Mesenchymal stem cell (in vitro differentiated cells and primary cell): ENCODE data around the gene PAFAH1B2.

ENCODE experiments used
- DNase-seq: peaks from one replicate; pipeline ENCODE4 v3.0.0-alpha.2; 2013
- H2AFZ ChIP-seq: one replicate; pipeline ENCODE4 v1.6.1; 2013; ENCODE audit warnings: low read depth, mild to moderate bottlenecking, control low read depth, inconsistent platforms, low read length, moderate library complexity
- H2AK5ac ChIP-seq: 2 replicates; pipeline ENCODE4 v1.6.1; 2013; ENCODE audit warnings: low read length, moderate library complexity, mild to moderate bottlenecking, inconsistent platforms; ENCODE audit not compliant: severe bottlenecking
- H2BK120ac ChIP-seq: one replicate; pipeline ENCODE4 v1.6.1; 2013; ENCODE audit warnings: low read depth, mild to moderate bottlenecking, inconsistent platforms, low read length, moderate library complexity
- H2BK12ac ChIP-seq, 2 experiments: one replicate each; pipeline ENCODE4 v1.6.1; 2013; ENCODE audit warnings: inconsistent platforms in 2 of 2, low read length in 2 of 2, mild to moderate bottlenecking in 2 of 2, moderate library complexity in 2 of 2, control low read depth in 1 of 2
- H2BK15ac ChIP-seq: one replicate; pipeline ENCODE4 v1.6.1; 2013; ENCODE audit warnings: mild to moderate bottlenecking, low read depth, inconsistent platforms; ENCODE audit not compliant: poor library complexity, severe bottlenecking
- H2BK5ac ChIP-seq: 2 replicates; pipeline ENCODE4 v1.6.1; 2013; ENCODE audit warnings: low read depth, mild to moderate bottlenecking, low read length, control low read depth, inconsistent platforms; ENCODE audit not compliant: poor library complexity, severe bottlenecking
- H3K14ac ChIP-seq, 2 experiments: one replicate each; pipeline ENCODE4 v1.6.1; 2013; ENCODE audit warnings: inconsistent platforms in 2 of 2, low read length in 2 of 2, control low read depth in 1 of 2, mild to moderate bottlenecking in 1 of 2, moderate library complexity in 1 of 2
- H3K18ac ChIP-seq, 2 experiments: one replicate each; pipeline ENCODE4 v1.6.1; 2013; ENCODE audit warnings: inconsistent platforms in 2 of 2, low read length in 2 of 2, control low read depth in 1 of 2, low read depth in 1 of 2, mild to moderate bottlenecking in 1 of 2
- H3K23ac ChIP-seq, 2 experiments: one replicate each; pipeline ENCODE4 v1.6.1; 2013; ENCODE audit warnings: inconsistent platforms in 2 of 2, low read length in 2 of 2, mild to moderate bottlenecking in 2 of 2, moderate library complexity in 2 of 2, control low read depth in 1 of 2
- H3K27ac ChIP-seq: 2 replicates; pipeline ENCODE4 v1.5.1; 2013; ENCODE audit warnings: mild to moderate bottlenecking, moderate library complexity, low read length, control low read depth, inconsistent platforms; ENCODE audit not compliant: poor library complexity, severe bottlenecking
- H3K27me3 ChIP-seq, 2 experiments: 2 replicates each; pipeline versions ENCODE4 v1.6.1 to v1.7.0; 2013; ENCODE audit warnings: low read length in 2 of 2, mild to moderate bottlenecking in 2 of 2, moderate library complexity in 2 of 2, control low read depth in 1 of 2, inconsistent platforms in 1 of 2; ENCODE audit not compliant: control insufficient read depth in 1 of 2, insufficient read depth in 1 of 2
- H3K36me3 ChIP-seq, 2 experiments: 2 replicates each; pipeline versions ENCODE4 v1.6.1 to v1.7.0; 2013; ENCODE audit warnings: low read length in 2 of 2, control low read depth in 1 of 2, inconsistent platforms in 1 of 2, low read depth in 1 of 2, mild to moderate bottlenecking in 1 of 2; ENCODE audit not compliant: insufficient read depth in 2 of 2, control insufficient read depth in 1 of 2
- H3K4ac ChIP-seq, 2 experiments: one replicate each; pipeline ENCODE4 v1.6.1; 2013; ENCODE audit warnings: inconsistent platforms in 2 of 2, low read length in 2 of 2, mild to moderate bottlenecking in 2 of 2, moderate library complexity in 2 of 2, control low read depth in 1 of 2, low read depth in 1 of 2
- H3K4me1 ChIP-seq: 2 replicates; pipeline ENCODE4 v1.6.1; 2013; ENCODE audit warnings: low read depth, low read length, control low read depth; ENCODE audit not compliant: control insufficient read depth, insufficient read depth
- H3K4me2 ChIP-seq: 2 replicates; pipeline ENCODE4 v1.6.1; 2013; ENCODE audit warnings: low read length, mild to moderate bottlenecking, inconsistent platforms; ENCODE audit not compliant: poor library complexity, severe bottlenecking
- H3K4me3 ChIP-seq, 2 experiments: 2 replicates each; pipeline versions ENCODE4 v1.5.1 to v1.7.0; 2013; ENCODE audit warnings: low read length in 2 of 2, mild to moderate bottlenecking in 2 of 2, control low read depth in 1 of 2, low read depth in 1 of 2; ENCODE audit not compliant: insufficient read depth in 1 of 2
- H3K79me1 ChIP-seq: replicated peaks from 2 replicates; pipeline ENCODE4 v1.6.1; 2013; ENCODE audit warnings: mild to moderate bottlenecking, control low read depth, low read length, inconsistent platforms; ENCODE audit not compliant: poor library complexity, severe bottlenecking
- H3K9ac ChIP-seq: 2 replicates; pipeline ENCODE4 v1.7.0; 2013; ENCODE audit warnings: mild to moderate bottlenecking, low read length, moderate library complexity
- H3K9me3 ChIP-seq: 2 replicates; pipeline ENCODE4 v1.7.0; 2013; ENCODE audit warnings: mild to moderate bottlenecking, low read length; ENCODE audit not compliant: control insufficient read depth
- H4K8ac ChIP-seq: one replicate; pipeline ENCODE4 v1.6.1; 2013; ENCODE audit warnings: inconsistent platforms, mild to moderate bottlenecking, low read length, moderate library complexity
- H4K91ac ChIP-seq: one replicate; pipeline ENCODE4 v1.6.1; 2013; ENCODE audit warnings: mild to moderate bottlenecking, low read length, inconsistent platforms
- WGBS: methylation state at CpG from one replicate; pipeline ENCODE4 v1.1.7; 2013; ENCODE audit warnings: mixed read lengths; 5-methylcytosine and 5-hydroxymethylcytosine counted together

PAFAH1B2 gene

GRCh38 chr11:117200813-117201657 is 56.9 kb downstream of the PAFAH1B2 start:
- H3K23ac ChIP-seq, result peak overlapping the region in 1 of 2 experiments; percentile 23
- H4K8ac ChIP-seq, result peak overlapping the region; percentile 58
- peak overlapping the region in 1 of 2 experiments; percentile 68 for H3K14ac ChIP-seq
- H3K27me3 ChIP-seq, result no peaks in the 10 kb centered on the region
- H3K27ac ChIP-seq, result peak overlapping the region; percentile 96
- peak; percentile 45 for DNase-seq
- peak overlapping the region; percentile 63 to 69 for H3K4me3 ChIP-seq
- H3K9ac ChIP-seq, result peak overlapping the region; percentile 86
- peak overlapping the region; percentile 85 for H3K4me2 ChIP-seq
- 75% methylated on average over 11 of the region's 12 CpGs for WGBS
- no peak overlapping the region for H2BK120ac ChIP-seq
- no peak overlapping the region for H2BK15ac ChIP-seq
- no peaks in the 10 kb centered on the region for H3K9me3 ChIP-seq
- peak overlapping the region in 1 of 2 experiments; percentile 21 for H3K4ac ChIP-seq
- peak overlapping the region in 1 of 2 experiments; percentile 19 for H2BK12ac ChIP-seq
- peaks cover 29 to 55% of the 10 kb centered on the region in 2 experiments for H3K36me3 ChIP-seq
- H3K18ac ChIP-seq, result no peak overlapping the region
- no peak overlapping the region for H4K91ac ChIP-seq
- no peak overlapping the region for H2BK5ac ChIP-seq
- peaks cover 4% of the 10 kb centered on the region for H3K79me1 ChIP-seq
- H2AFZ ChIP-seq, result no peak overlapping the region
- H2AK5ac ChIP-seq, result no peak overlapping the region
- H3K4me1 ChIP-seq, result peaks cover 57% of the 10 kb centered on the region

GRCh38 chr11:117201658-117202305 is 57.7 kb downstream of the PAFAH1B2 start:
- Histone ChIP-seq H3K27ac (peak overlapping the region; percentile 96), H2AFZ (no peak overlapping the region), H3K4ac (no peak overlapping the region), H2BK5ac (no peak overlapping the region), H3K4me2 (peak overlapping the region; percentile 85), H3K9me3 (no peaks in the 10 kb centered on the region), H3K4me1 (peaks cover 60% of the 10 kb centered on the region), H3K27me3 (no peaks in the 10 kb centered on the region), H3K36me3 (peaks cover 25 to 51% of the 10 kb centered on the region in 2 experiments), H3K23ac (no peak overlapping the region), H4K91ac (no peak overlapping the region), H4K8ac (peak overlapping the region; percentile 58), H2AK5ac (peak overlapping the region; percentile 11), H3K14ac (no peak overlapping the region), H3K4me3 (peak overlapping the region; percentile 63 to 69), H3K79me1 (peaks cover 4% of the 10 kb centered on the region), H2BK12ac (peak overlapping the region in 1 of 2 experiments; percentile 49), H3K18ac (peak overlapping the region in 1 of 2 experiments; percentile 18), H2BK15ac (no peak overlapping the region), H2BK120ac (no peak overlapping the region), H3K9ac (peak overlapping the region; percentile 86)
- 80% methylated on average over 14 of the region's 14 CpGs for WGBS
- DNase-seq, result no peak

GRCh38 chr11:117202386-117203068 is 58.4 kb downstream of the PAFAH1B2 start:
- H3K36me3 ChIP-seq, result peaks cover 25 to 49% of the 10 kb centered on the region in 2 experiments
- DNase-seq, result no peak
- H3K4me2 ChIP-seq, result peak overlapping the region; percentile 85
- H3K79me1 ChIP-seq, result peaks cover 4% of the 10 kb centered on the region
- H4K91ac ChIP-seq, result no peak overlapping the region
- no peak overlapping the region for H3K14ac ChIP-seq
- H3K18ac ChIP-seq, result no peak overlapping the region
- H2BK12ac ChIP-seq, result no peak overlapping the region
- H4K8ac ChIP-seq, result no peak overlapping the region
- no peak overlapping the region for H2BK15ac ChIP-seq
- peak overlapping the region; percentile 96 for H3K27ac ChIP-seq
- H3K4me3 ChIP-seq, result no peak overlapping the region
- no peak overlapping the region for H2AK5ac ChIP-seq
- no peak overlapping the region for H3K4ac ChIP-seq
- H3K9ac ChIP-seq, result no peak overlapping the region
- no peak overlapping the region for H2BK5ac ChIP-seq
- no peaks in the 10 kb centered on the region for H3K27me3 ChIP-seq
- H2BK120ac ChIP-seq, result no peak overlapping the region
- H2AFZ ChIP-seq, result no peak overlapping the region
- 96% methylated on average over 6 of the region's 7 CpGs for WGBS
- H3K23ac ChIP-seq, result peak overlapping the region in 1 of 2 experiments; percentile 14
- H3K4me1 ChIP-seq, result peaks cover 59% of the 10 kb centered on the region
- no peaks in the 10 kb centered on the region for H3K9me3 ChIP-seq

- Histone ChIP-seq H2BK120ac (no peak overlapping the region), H3K4me1 (peaks cover 54% of the 10 kb centered on the region), H3K79me1 (peaks cover 4% of the 10 kb centered on the region), H4K8ac (no peak overlapping the region), H2AFZ (no peak overlapping the region), H3K36me3 (peaks cover 25 to 49% of the 10 kb centered on the region in 2 experiments), H3K9ac (no peak overlapping the region), H3K18ac (no peak overlapping the region), H3K4me2 (peak overlapping the region; percentile 85), H3K27me3 (no peaks in the 10 kb centered on the region), H3K4ac (no peak overlapping the region), H2AK5ac (no peak overlapping the region), H2BK12ac (no peak overlapping the region), H3K4me3 (no peak overlapping the region), H3K9me3 (no peaks in the 10 kb centered on the region), H3K27ac (peak overlapping the region; percentile 13), H2BK15ac (no peak overlapping the region), H3K14ac (no peak overlapping the region), H4K91ac (no peak overlapping the region), H3K23ac (peak overlapping the region in 1 of 2 experiments; percentile 14), H2BK5ac (no peak overlapping the region)
- no peak for DNase-seq
- WGBS, result 94% methylated on average over 10 of the region's 10 CpGs
Measured at GRCh38 chr11:117203069-117203407, 59.0 kb downstream of the PAFAH1B2 start.
